ENCODE results near the gene WDR35.

Gene WDR35

GRCh38 chr2:19870792-19871191, 119.1 kb downstream of the WDR35 start:
- DNase-seq (ENCODE audit: low spot score) = no peak

- DNase-seq (ENCODE audit: low spot score) = peak; percentile 61
Measured at GRCh38 chr2:19868701-19869580, 121.0 kb downstream of the WDR35 start.

- no peak for DNase-seq (ENCODE audit: low spot score)
Measured at GRCh38 chr2:19868224-19868623, 121.7 kb downstream of the WDR35 start.

- DNase-seq (ENCODE audit: low spot score) = no peak
Measured at GRCh38 chr2:19866771-19867170, 123.1 kb downstream of the WDR35 start.

- no peak for DNase-seq (ENCODE audit: low spot score)
Measured at GRCh38 chr2:19865151-19865550, 124.8 kb downstream of the WDR35 start.

GRCh38 chr2:19864381-19864780, 125.5 kb downstream of the WDR35 start:
- no peak for DNase-seq (ENCODE audit: low spot score)

GRCh38 chr2:19863303-19864041, 126.4 kb downstream of the WDR35 start:
- peak; percentile 62 for DNase-seq (ENCODE audit: low spot score)

GRCh38 chr2:19861813-19862212, 128.1 kb downstream of the WDR35 start:
- DNase-seq (ENCODE audit: low spot score) = no peak
